Mucosa of gallbladder (tissue), 1 donor: ENCODE measurements around the gene CACNA1A. TPM values are rescaled to one million over a fixed set of nuclear protein-coding genes. Genes with fewer than 3 reads are reported as not detected.
A peak's percentile ranks its signal among the peaks of the same experiment; 100 is the strongest.
"Not testable (repeated sequence)": the region's sequence is repeated elsewhere in the genome, so short reads cannot be mapped to it uniquely, and the experiment has no call there.

Experiments used
- DNase-seq: peaks from one replicate; pipeline ENCODE4 v3.0.0-alpha.2; 2020; ENCODE audit warnings: low spot score
- total RNA-seq: library from RNA; stranded (reverse); gene quantifications from one replicate; pipeline ENCODE4 v1.2.1, GENCODE V29; 2021
- donor health status: DM: no; HTN: no; CAD: no.

Gene CACNA1A
- total RNA-seq, 1 donor from 2014 or later, result 1.2 TPM

DNA sequence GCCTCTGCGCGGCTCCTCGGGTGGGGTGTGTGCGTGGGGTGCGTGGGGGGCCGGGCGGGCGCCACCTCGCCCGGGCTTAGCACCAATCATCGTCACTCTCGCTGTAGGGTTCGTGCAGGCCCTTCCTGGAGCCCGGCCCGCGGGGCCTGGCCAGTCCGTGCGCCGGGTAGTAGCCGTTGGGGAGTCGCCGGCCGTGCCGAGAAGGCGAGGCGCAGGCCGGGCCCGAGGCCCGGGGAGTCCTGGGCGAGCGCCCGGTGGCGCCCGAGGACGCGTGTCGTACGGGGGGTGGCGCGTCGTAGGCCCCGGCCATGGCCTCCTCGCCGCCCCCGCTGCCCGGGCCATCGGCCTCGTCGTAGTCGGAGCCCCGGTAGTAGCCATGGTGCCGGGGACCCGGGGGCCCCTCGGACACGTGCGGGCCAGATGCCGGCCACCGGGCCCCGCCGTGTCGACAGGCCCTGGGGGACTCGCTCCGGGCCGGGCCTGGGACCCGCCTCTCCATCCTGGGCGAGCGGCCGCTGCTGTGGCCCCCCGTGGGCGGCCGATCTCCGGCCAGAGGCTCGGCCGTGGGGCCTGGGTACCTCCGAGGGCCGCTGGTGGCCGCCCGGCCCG, 298.9 kb downstream of the CACNA1A start:
- no peak for DNase-seq

DNA sequence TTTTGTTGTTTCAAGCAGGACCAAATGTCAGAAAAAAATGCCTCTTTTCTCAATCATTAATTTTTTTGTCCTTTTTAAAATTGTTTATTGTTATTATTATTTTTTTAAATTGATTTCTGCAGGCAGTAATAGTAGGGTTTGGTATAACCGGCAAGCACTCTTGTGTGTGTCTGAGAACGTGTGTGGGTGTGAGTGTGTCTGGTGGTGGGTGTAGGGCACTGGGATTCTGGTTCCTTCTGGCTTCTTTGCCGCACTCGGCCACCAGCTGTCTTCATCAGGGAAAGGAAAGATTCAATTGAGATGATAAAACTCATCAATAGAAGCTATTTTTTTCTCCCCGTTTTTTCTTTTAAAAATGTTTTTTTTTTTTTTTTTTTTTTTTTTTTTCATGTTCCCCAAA, 299.7 kb downstream of the CACNA1A start:
- no peak for DNase-seq

DNA sequence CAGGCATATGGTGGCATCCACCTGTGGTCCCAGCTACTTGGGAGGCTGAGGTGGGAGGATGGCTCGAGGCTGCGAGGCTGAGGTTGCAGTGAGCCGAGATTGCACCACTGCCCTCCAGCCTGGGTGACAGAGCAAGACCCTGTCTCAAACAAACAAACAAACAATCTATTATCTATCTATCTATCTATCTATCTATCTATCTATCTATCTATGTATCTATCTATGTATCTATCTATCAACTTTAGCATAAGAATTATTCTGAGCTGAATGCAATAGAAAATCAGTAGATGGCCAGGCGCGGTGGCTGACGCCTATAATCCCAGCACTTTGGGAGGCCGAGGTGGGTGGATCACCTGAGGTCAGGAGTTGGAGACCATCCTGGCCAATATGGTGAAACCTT, 304.2 kb downstream of the CACNA1A start:
- DNase-seq, result not testable (repeated sequence)

DNA sequence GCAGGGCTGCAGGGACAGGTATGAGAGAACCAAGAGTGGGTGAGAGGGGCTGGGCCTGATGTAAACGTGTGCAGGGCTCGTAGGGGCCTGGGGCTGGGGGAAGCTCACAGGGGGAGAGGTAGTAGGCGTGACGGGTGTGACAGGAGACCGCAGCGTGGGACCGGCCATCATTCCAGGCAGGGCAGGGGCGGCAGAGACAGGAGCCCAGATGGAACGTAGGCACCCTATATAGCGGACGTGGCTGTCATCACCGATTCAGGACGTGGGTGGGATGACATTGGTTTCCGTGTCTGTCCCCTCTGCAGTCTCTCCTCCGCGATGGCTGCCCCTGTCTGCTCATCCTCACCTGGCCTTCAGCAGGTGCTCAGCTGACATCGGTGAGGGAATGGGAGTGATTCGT, 307.6 kb downstream of the CACNA1A start:
- no peak for DNase-seq

DNA sequence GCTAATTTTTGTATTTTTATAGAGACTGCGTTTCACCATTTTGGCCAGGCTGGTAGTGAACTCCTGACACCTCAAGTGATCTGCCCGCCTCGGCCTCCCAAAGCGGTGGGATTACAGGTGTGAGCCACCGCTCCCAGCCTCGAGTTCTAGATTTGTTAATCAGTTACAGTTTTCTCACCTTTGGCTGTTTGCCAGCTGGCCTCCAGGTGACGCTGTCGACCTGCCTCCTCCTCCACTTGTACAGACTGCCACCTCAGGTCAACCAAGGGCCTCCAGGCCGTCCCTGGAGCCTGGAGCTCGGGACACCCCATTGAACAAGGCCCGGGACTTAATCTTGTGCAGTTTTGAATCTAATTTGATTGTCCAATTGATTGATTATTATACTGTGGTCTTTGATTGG, 310.6 kb downstream of the CACNA1A start:
- peak; percentile 64 for DNase-seq

DNA sequence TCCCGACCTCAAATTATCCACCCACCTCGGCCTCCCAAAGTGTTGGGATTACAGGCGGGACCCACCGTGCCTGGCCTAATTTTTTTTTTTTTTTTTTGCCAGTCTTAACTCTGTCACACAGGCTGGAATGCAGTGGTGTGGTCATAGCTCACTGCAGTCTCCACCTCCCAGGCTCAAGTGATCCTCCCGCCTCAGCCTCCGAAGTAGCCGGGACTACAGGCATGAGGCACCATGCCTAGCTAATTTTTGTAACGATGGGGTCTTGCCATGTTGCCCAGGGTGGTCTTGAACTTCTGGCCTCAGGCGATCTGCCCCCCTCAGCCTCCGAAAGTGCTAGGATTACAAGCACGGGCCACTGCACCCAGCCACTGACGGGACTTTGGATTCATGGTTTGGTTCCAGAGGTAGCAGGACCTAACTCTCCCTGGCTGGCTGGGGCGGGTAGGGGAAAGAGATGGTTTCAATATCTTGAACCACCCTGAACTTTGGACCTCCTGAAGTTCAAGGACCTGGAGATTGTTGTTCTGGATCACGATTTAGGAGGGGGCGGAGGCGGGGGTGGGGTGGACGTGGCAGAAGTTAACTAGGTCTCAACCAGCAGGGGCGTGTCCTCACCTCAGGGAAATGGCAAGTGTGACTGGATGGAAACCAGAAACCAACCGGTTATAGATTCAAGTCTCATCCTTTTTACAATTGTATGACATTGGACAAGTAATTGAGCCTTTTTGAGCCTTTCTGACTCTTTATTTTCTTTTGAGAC, 315.3 kb downstream of the CACNA1A start:
- peak; percentile 82 for DNase-seq

DNA sequence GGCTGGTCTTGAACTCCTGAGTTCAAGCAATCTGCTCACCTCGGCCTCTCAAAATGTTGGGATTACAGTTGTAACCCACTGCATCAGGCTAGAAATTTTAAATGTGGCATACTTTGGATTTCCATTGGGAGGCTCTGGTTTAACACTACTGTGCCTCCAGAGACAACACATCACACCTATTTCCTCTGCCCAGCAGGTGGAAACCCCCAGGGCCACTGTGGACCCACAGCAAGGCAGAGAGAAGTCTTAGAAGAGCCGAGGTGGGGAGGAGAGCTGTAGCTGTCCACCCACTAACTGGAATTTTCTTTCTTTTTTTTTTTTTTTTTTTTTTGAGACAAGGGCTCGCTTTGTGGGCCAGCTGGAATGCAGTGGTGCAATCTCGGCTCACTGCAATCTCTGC, 316.7 kb downstream of the CACNA1A start:
- DNase-seq, result no peak

DNA sequence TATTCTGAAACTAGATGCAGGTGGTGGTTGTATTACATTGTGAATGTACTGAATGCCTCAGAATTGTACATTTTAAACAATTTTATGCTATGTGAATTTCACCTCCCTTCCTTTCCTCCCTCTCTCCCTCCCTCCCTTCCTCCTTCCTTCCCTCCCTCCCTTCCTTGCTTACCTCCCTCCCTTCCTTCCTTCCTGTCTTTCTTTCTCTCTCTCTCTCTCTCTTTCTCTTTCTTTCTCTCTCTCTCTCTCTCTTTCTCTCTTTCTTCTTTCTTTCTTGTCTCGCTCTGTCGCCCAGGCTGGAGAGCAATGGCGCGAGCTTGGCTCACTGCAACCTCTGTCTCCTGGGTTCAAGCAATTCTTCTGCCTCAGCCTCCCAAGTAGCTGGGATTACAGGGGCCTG, 318.9 kb downstream of the CACNA1A start:
- no peak for DNase-seq

DNA sequence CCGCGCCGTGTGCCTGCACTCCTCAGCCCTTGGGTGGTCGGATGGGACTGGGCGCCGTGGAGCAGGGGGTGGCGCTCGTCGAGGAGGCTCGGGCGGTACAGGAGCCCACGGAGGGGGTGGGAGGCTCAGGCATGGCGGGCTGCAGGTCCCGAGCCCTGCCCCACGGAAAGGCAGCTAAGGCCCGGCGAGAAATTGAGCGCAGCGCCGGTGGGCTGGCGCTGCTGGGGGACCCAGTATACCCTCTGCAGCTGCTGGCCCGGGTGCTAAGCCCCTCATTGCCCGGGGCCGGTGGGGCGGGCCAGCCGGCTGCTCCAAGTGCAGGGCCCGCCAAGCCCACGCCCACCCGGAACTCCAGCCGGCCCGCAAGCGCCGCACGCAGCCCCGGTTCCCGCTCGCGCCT, 319.6 kb downstream of the CACNA1A start:
- not testable (repeated sequence) for DNase-seq

DNA sequence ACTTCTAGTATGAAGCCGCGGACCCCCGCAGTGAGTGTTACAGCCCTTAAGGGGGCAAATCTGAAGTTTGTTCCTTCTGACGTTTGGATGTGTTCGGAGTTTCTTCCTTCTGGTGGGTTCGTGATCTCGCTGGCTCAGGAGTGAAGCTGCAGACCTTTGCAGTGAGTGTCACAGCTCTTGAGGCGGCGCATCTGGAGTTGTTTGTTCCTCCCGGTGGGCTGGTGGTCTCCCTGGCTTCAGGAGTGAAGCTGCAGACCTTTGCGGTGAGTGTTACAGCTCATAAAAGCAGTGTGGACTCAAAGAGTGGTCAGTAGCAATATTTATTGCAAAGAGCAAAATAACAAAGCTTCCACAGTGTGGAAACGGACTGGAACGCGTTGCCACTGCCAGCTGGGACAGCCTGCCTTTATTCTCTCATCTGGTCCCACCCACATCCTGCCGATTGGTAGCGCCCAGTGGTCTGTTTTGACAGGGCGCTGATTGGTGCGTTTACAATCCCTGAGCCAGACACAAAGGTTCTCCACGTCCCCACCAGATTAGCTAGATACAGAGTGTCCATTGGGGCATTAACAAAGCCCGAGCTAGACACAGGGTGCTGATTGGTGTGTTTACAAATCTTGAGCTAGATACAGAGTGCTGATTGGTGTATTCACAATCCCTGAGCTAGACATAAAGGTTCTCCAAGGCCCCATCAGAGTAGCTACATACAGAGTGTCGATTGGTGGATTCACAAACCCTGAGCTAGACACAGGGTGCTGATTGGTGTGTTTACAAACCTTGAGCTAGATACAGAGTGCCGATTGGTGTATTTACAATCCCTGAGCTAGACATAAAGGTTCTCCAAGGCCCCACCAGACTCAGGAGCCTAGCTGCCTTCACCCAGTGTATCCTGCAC, 320.3 kb downstream of the CACNA1A start:
- DNase-seq, result not testable (repeated sequence)

DNA sequence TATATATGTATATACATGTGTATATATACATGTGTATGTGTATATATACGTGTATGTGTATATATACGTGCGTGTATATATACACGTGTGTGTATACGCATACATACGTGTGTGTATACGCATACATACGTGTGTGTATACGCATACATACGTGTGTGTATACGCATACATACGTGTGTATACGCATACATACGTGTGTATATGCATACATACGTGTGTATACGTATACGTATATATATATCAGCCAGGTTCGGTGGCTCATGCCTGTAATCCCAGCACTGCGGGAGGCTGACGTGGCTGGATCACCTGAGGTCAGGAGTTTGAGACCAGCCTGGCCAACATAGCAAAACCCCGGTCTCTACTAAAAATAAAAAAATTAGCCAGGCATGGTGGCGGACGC, 321.4 kb downstream of the CACNA1A start:
- DNase-seq, result not testable (repeated sequence)

DNA sequence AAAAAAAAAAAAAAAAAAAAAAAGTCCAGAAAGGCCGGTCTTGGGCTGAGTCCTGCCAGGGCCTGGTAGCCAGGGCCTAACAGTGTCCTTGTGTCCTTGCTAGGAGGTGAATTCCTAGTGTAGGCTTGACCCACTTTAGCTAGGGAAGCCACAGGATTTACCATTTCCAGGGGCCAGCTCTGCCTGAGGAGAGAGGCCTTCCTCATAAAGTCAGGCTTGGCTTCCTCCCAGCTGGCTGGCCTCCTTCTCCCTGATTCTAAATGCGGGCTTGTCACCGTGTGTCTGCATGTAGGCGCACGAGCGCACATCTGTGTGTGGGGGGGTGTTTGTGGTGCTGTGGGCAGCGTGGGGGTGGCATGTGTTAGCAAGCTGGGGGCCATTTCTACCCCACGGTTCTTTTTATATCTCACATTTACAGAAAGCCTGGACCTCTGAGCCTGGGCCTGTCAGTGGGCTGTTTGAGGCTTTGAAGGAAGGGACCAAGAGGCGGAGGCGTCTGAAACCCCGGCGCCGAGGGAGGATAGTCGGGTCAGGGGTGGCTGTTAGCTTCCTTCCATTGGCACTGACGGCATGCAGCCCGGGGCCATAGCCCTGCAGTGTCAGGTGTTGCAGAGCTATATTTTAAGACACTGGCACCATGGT, 324.4 kb downstream of the CACNA1A start:
- DNase-seq, result peak; percentile 61

DNA sequence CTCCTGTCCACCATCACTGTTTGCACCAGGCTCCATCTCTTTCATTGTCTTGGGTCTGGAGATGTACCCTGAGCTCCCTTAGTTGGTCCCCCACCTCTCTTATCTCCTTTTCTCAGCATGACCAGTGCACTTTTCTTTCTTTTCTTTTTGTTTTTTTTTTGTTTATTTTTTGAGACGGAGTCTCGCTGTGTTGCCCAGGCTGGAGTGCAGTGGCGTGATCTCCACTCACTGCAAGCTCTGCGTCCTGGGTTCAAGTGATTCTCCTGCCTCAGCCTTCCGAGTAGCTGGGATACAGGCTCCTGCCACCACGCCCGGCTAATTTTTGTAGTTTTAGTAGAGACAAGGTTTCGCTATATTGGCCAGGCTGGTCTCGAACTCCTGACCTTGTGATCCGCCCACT, 328.0 kb downstream of the CACNA1A start:
- not testable (repeated sequence) for DNase-seq

DNA sequence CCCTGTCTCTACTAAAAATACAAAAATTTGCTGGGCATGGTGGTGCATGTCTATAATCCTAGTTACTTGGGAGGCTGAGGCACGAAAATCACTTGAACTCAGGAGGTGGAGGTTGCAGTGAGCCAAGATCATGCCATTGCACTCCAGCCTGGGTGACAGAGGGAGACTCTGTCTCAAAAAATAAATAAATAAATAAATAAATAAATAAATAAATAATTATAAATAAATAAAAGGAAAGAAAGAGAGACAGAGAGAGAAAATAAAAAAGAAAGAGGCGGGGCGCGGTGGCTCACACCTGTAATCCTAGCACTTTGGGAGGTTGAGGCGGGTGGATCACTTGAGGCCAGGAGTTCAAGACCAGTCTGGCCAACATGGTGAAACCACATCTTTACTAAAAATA, 328.7 kb downstream of the CACNA1A start:
- not testable (repeated sequence) for DNase-seq

DNA sequence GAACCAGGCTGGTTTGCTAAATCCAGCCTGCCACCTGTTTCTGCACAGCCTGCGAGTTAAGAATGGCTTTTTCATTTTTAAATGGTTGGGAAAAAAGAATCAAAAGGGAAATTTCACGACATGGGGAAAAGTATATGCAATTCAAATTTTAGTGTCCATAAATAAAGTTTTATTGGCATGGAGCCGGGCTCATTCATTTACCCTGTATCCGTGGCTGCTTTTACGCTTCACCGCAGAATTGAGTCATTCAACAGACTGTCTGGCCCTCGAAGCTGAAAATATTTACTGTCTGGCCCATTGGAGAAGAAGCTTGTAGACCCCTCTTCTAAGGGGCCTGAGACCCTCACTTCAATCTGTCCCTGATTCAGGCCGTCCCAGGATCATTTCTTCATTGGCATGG, 329.9 kb downstream of the CACNA1A start:
- no peak for DNase-seq

DNA sequence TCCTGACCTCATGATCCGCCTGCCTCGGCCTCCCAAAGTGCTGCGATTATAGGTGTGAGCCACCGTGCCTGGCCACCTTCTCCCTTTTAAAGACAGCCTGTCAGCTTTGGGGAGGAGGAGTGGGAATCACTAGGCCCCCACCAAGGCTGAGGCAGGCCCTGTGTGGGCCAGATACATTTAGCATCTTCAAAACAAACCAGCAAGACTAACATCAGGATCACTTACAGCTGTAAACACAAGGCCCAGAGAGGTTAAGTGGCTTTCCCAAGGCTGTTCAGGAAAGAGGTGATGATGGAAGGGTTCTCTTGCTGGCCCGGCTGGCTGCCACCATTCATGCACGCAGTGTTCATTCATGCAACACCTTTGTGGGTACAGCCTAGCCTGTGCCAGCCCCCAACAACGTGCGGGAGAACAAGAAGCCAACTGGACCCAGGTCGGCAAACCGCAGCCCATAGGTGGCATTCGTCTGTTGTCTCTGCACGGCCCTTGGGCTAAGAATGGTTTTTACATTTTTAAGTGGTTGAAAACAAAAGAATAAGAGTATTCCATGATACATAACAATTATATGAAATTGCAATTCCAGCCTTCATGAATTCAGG, 333.0 kb downstream of the CACNA1A start:
- no peak for DNase-seq

DNA sequence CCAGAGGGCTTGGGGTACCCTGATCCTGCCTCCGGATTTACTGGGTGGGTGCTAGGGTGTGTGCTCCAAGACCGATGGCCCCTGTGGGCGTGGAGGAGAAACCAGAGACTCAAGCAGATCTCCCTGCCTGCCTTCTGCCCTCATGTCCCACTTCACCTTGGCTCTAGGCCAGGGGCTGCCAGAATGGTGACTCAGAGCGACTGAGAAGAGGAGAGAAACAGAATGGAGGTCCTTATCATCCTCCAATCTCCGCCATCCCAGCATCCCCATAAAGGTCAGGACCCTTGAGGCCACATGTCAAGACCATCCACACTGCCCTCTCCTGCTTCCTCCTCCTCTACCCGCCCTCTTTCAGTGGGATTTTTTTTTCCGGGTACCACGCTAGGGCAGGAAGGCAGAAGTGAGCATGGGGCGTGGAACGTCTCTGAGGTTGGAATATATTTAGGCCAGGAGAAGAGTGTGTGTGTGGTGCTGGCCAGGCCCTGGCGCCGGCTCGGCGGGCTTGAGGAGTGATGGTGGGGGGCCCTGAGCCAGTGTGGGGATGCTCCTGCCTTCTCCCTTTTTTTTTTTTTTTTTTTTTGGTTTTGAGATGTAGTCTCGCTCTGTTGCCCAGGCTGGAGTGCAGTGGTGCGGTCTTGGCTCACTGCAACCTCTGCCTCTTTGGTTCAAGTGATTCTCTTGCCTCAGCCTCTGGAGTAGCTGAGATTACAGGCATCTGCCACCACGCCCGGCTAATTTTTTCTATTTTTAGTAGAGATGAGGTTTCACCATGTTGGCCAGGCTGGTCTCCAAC, 333.7 kb downstream of the CACNA1A start:
- peak; percentile 80 for DNase-seq

DNA sequence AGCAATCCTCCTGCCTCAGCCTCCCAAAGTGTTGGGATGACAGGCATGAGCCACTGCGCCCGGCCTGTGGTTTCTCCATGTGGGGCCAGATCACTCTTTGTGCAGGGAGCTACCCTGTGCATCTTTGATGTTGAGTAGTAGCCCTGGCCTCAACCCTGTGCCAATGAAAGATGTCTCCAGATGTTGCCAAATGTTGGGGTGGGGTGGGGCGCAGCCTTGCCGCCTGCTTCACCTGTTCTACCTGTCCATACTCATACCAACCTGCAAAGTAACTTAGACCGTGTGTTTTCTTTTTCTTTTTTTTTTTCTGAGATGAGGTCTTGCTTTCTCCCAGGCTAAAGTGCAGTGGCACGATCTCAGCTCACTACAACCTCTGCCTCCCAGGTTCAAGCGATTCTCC, 335.1 kb downstream of the CACNA1A start:
- no peak for DNase-seq

DNA sequence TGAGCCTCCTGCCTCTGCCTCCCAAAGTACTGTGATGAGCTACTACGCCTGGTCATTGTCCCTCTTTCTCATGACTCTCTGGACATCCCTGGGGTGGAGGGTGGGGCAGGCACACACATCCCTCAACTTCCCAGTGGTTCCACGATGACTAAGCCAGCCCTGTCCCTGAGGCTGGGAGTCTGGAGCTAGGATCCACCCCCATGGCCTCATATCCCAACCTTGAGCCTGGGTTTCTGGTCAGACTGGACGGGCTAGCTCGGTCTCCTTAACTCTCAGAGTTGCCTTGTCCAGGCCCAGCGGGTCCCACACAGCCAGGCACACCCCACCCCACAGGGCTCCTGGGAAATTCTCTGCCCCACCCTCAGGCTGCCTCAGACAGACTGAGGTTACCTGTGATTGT, 336.5 kb downstream of the CACNA1A start:
- peak; percentile 71 for DNase-seq

DNA sequence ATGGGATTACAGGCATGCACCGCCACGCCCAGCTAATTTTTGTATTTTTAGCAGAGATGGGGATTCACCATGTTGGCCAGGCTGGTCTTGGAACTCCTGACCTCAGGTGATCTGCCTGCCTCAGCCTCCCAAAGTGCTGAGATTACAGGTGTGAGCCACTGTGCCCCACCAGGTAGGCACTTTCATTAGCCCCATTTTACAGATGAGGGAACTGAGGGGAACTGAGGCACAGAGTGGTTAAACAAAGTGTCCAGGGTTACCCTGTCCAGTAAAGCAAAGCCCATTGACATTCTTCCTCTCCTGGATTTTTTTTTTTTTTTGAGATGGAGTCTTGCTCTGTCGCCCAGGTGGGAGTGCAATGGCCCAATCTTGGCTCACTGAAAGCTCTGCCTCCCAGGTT, 340.1 kb downstream of the CACNA1A start:
- DNase-seq, result not testable (repeated sequence)
